ENCODE measurements around the gene BCL10. TPM values are rescaled to one million over a fixed set of nuclear protein-coding genes. Genes with fewer than 3 reads are reported as not detected.
A peak's percentile ranks its signal among the peaks of the same experiment; 100 is the strongest.

The BCL10 gene
- total RNA-seq, 2 experiments from 2014 or later = 30.6 to 32.3 TPM

DNA sequence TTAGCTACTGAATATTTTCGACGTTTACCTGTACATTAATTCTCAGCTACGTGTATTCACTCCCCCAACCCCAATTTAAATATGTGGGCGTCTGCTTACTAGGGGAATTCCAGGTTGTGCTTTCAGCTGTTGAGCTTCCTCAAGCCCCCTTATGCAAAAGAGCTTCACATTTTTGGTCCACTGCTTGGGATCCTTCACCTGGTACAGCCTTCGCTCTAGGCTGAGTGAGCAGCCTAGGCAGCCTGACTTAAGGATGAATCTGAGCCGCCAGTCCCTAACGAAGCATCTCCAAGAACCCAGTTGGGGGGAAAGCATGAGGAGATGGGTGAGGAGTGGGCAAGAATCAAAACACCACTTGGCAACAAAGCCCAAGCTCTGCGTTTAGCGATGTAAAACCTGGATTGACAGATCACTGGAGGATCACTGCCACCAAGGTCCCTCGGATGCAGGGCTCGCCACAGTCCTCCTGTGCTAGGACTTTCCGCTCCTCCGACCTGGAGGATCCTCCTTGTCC lies 674 bp downstream of the BCL10 start:
- H3K9me3 Mint-ChIP-seq = no peaks in the 10 kb centered on the region
- ChIA-PET CTCF (interaction anchor here (2.4 to 12.0 kb wide), 4 partner anchors 15 to 331 kb away, joined by 11 to 138 read pairs (median 14); partner anchors contain the start of gene C1orf52), POLR2A (interaction anchor here (0.7 to 3.8 kb wide), 6 partner anchors 14 to 281 kb away, joined by 3 to 24 read pairs (median 4); partner anchors contain the start of genes C1orf52 and SYDE2)
- H3K36me3 Mint-ChIP-seq (ENCODE audit: low read depth) = peaks cover 31% of the 10 kb centered on the region
- peak overlapping the region; percentile 86 for H3K4me3 Mint-ChIP-seq
- H3K27me3 Mint-ChIP-seq = no peaks in the 10 kb centered on the region
- no peak for ATAC-seq
- intact Hi-C loops (cut with micrococcal nuclease) = no loop called here
- H3K27ac Mint-ChIP-seq = peak overlapping the region; percentile 91
- peak; percentile 22 for DNase-seq
- H3K4me1 Mint-ChIP-seq (ENCODE audit: low read depth) = peaks cover 56% of the 10 kb centered on the region
- TF ChIP-seq, protein P1, sequence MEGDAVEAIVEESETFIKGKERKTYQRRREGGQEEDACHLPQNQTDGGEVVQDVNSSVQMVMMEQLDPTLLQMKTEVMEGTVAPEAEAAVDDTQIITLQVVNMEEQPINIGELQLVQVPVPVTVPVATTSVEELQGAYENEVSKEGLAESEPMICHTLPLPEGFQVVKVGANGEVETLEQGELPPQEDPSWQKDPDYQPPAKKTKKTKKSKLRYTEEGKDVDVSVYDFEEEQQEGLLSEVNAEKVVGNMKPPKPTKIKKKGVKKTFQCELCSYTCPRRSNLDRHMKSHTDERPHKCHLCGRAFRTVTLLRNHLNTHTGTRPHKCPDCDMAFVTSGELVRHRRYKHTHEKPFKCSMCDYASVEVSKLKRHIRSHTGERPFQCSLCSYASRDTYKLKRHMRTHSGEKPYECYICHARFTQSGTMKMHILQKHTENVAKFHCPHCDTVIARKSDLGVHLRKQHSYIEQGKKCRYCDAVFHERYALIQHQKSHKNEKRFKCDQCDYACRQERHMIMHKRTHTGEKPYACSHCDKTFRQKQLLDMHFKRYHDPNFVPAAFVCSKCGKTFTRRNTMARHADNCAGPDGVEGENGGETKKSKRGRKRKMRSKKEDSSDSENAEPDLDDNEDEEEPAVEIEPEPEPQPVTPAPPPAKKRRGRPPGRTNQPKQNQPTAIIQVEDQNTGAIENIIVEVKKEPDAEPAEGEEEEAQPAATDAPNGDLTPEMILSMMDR (IDR thresholded peaks at IDR 0.05) = no peak

DNA sequence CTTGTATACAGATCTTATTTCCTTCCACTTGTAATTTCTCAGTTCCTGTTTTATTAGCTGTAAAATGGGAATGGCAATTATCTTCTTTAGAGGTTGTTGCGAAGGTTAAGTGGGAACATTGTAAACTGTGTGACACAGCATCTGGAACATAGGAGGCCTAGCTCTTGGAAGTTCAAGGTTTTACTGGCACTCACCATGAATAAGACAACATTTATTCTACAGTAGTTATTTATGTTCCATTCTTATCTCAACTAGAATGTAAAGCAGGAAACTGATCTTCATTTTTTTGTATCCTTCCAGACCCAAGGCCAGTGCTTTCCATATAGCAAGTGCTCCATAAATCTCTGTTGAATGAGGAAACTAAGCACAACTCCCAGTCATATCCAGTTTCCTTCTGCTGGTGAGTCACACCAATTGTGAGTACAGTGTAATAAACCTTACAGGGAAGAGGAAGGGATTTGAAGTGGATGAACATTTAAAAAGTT lies 1.4 kb downstream of the BCL10 start:
- CTCF ChIA-PET = interaction anchor here (2.6 to 12.0 kb wide), 3 partner anchors 14 to 330 kb away, joined by 11 to 138 read pairs (median 17); partner anchors contain the start of gene C1orf52
- TF ChIP-seq, protein P1 (IDR thresholded peaks at IDR 0.05) = no peak
- peaks cover 36% of the 10 kb centered on the region for H3K36me3 Mint-ChIP-seq (ENCODE audit: low read depth)
- peak overlapping the region; percentile 91 for H3K27ac Mint-ChIP-seq
- H3K4me1 Mint-ChIP-seq (ENCODE audit: low read depth) = peaks cover 59% of the 10 kb centered on the region
- DNase-seq = no peak
- no peak for ATAC-seq
- H3K27me3 Mint-ChIP-seq = no peaks in the 10 kb centered on the region
- intact Hi-C loops (cut with micrococcal nuclease) = no loop called here
- no peaks in the 10 kb centered on the region for H3K9me3 Mint-ChIP-seq
- POLR2A ChIA-PET = interaction anchor here (1.0 to 3.8 kb wide), 6 partner anchors 13 to 74 kb away, joined by 3 to 24 read pairs (median 4); partner anchors contain the start of genes C1orf52 and SYDE2
- peak overlapping the region; percentile 86 for H3K4me3 Mint-ChIP-seq

DNA sequence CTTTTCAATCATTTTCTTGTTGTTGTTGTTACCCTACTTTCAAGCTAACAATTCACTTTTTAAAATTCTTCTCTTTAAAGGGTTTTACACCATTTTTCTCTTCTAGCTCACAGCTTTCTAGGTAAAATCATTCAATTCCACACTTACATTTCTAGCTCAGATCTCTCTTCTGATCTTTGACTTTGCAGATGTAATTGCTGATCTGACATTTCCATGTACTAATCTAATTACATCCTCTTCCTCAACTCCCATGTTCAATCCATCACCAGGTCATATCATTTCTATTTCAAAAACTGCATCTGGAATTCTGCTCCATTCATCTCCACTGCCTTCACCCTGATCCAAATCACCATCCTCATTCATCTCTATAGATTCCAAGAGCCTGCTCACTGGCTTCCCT lies 3.0 kb downstream of the BCL10 start:
- H3K9me3 Mint-ChIP-seq = no peaks in the 10 kb centered on the region
- CTCF ChIA-PET = interaction anchor here (0.9 to 12.0 kb wide), 4 partner anchors 12 to 329 kb away, joined by 3 to 138 read pairs (median 12); partner anchors contain the start of gene C1orf52
- H3K4me3 Mint-ChIP-seq = no peak overlapping the region
- POLR2A ChIA-PET = interaction anchor here (1.5 kb wide), 1 partner anchor 14 kb away, joined by 8 read pairs; the partner anchor contains the start of gene C1orf52
- ATAC-seq (no peak), DNase-seq (no peak)
- no peaks in the 10 kb centered on the region for H3K27me3 Mint-ChIP-seq
- intact Hi-C loops (cut with micrococcal nuclease) = no loop called here
- no peak overlapping the region for H3K27ac Mint-ChIP-seq
- TF ChIP-seq, protein P1 (IDR thresholded peaks at IDR 0.05) = no peak
- peaks cover 44% of the 10 kb centered on the region for H3K36me3 Mint-ChIP-seq (ENCODE audit: low read depth)
- H3K4me1 Mint-ChIP-seq (ENCODE audit: low read depth) = peaks cover 51% of the 10 kb centered on the region

DNA sequence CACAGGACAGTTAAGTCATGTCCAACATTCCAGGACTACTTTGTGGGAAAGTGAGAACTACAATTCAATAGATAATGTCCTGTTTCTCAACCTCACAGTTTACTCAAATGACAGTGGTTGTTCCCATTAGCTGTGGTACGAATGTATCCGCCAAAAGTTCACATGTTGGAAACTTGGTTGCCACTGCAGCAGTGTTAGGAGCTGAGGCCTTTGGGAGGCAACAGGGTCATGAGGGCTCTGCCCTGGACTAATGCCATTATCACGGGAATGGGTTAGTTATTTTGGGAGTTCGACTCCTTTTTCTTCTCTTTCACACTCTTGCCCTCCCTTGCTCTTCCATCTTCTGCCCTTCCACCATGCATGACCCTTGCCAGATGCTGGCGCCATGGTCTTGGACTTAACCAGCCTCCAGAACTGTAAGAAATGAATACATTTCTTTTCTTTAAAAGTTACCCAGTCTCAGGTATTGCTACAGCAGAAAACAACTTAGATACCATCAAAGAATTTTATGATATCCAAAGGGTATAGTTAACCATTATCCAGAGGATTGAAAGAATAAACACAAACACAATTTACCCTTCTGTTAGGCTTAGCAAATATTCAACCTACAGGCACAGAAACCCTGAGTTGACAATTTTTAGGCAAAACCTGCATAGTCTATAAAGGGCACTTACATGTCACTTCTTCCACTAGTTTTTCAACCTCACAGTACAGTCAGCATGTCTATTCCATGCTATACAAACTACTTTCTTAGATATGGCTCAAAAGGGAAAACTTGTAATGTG lies 7.4 kb downstream of the BCL10 start:
- intact Hi-C loops (cut with micrococcal nuclease) = no loop called here
- CTCF ChIA-PET = interaction anchor here (1.3 to 12.0 kb wide), 2 partner anchors 8 to 14 kb away, joined by 7 to 138 read pairs; partner anchors contain the start of gene C1orf52
- Mint-ChIP-seq H3K4me3 (no peak overlapping the region), H3K36me3 (ENCODE audit: low read depth) (peaks cover 43% of the 10 kb centered on the region), H3K4me1 (ENCODE audit: low read depth) (peaks cover 37% of the 10 kb centered on the region), H3K27ac (no peak overlapping the region), H3K27me3 (no peaks in the 10 kb centered on the region), H3K9me3 (no peaks in the 10 kb centered on the region)
- POLR2A ChIA-PET = no interaction called here
- no peak for ATAC-seq
- TF ChIP-seq, protein P1 (IDR thresholded peaks at IDR 0.05) = no peak
- DNase-seq = no peak
